Measurements from ENCODE around the gene ZNF358. TPM values are rescaled to one million over a fixed set of nuclear protein-coding genes. Genes with fewer than 3 reads are reported as not detected.

The ZNF358 gene
- total and polyA plus RNA-seq, 10 of the 15 experiments (the other 5 are each of a cell fraction or from before 2014, with no cell fraction given) = 0.09 to 6.3 (median 1.9) TPM; not detected in 1

GRCh38 chr19:7522923-7523667 lies 7.2 kb downstream of the ZNF358 start (continued):
- TF ChIP-seq MEF2A (IDR thresholded peaks at IDR 0.05; ENCODE audit: insufficient read depth, low read depth, low read length) = no peak

GRCh38 chr19:7524523-7524922 lies 8.6 kb downstream of the ZNF358 start:
- RAD21 ChIA-PET (ENCODE audit: unreplicated experiment) = no interaction called here
- H2AFZ ChIP-seq (ENCODE audit: control insufficient read depth, low read depth, low read length) = no peak overlapping the region
- ATAC-seq (no peak), FAIRE-seq (no peak), DNase-seq (ENCODE audit: low read depth, low spot score) (no peak)
- H3K4me2 ChIP-seq (ENCODE audit: control insufficient read depth, insufficient read depth) = no peak overlapping the region
- no peaks in the 10 kb centered on the region for H3K27me3 ChIP-seq (replicated peaks in 1 of 2; ENCODE audit: control insufficient read depth in 2 of 2, insufficient read depth in 2 of 2, low read length in 1 of 2)
- WGBS (ENCODE audit: insufficient coverage, insufficient replicate concordance, low lambda C conversion rate, missing lambda C conversion rate) = 70% methylated on average over 5 of the region's 5 CpGs
- no peaks in the 10 kb centered on the region for H3K79me2 ChIP-seq (ENCODE audit: control insufficient read depth, insufficient read depth, low read length)
- POLR2A ChIA-PET = no interaction called here
- SMC1A ChIA-PET (ENCODE audit: uncharacterized antibody, unreplicated experiment) = no interaction called here
- no peak overlapping the region for H3K9ac ChIP-seq (ENCODE audit: control insufficient read depth, insufficient read depth, low read length)
- TF ChIP-seq CTCF (IDR thresholded peaks at IDR 0.05 in 2 of 3, conservative IDR thresholded peaks at IDR 0.05 in 1 of 3; ENCODE audit: control insufficient read depth in 2 of 3, extremely low read depth in 1 of 3, insufficient read depth in 1 of 3, low read depth in 3 of 3, low read length in 3 of 3) = no peak
- TF ChIP-seq HDAC2 (IDR thresholded peaks at IDR 0.05) = no peak
- TF ChIP-seq IKZF1 (conservative IDR thresholded peaks at IDR 0.05) = no peak
- TF ChIP-seq CREM (IDR thresholded peaks at IDR 0.05; ENCODE audit: low read depth) = no peak
- no peak for TF ChIP-seq RAD51 (IDR thresholded peaks at IDR 0.05)
- TF ChIP-seq NFXL1 (IDR thresholded peaks at IDR 0.05; ENCODE audit: borderline replicate concordance) = no peak
- TF ChIP-seq TARDBP (IDR thresholded peaks at IDR 0.05; ENCODE audit: borderline replicate concordance) = no peak
- no peak for TF ChIP-seq PKNOX1 (IDR thresholded peaks at IDR 0.05)
- no peak for TF ChIP-seq RAD21 (IDR thresholded peaks at IDR 0.05; ENCODE audit: insufficient read depth, low read depth, low read length)
- no peak for TF ChIP-seq POLR2A (IDR thresholded peaks at IDR 0.05; ENCODE audit: low read depth, low read length)
- TF ChIP-seq CEBPB (IDR thresholded peaks at IDR 0.05; ENCODE audit: borderline replicate concordance in 1 of 2, low read depth in 2 of 2, low read length in 2 of 2) = no peak
- no peak for TF ChIP-seq SREBF2 (IDR thresholded peaks at IDR 0.05; ENCODE audit: low read length)
- no peak for TF ChIP-seq JUNB (IDR thresholded peaks at IDR 0.05)
- no peak for TF ChIP-seq NKRF (conservative IDR thresholded peaks at IDR 0.05)
- no peak for TF ChIP-seq BHLHE40 (IDR thresholded peaks at IDR 0.05; ENCODE audit: borderline replicate concordance in 1 of 2, low read depth in 2 of 2, low read length in 1 of 2)
- no peak for TF ChIP-seq POLR2AphosphoS2 (IDR thresholded peaks at IDR 0.05; ENCODE audit: low read depth, low read length)
- no peak overlapping the region for H3K4me3 ChIP-seq
- H3K27ac ChIP-seq (ENCODE audit: control insufficient read depth, insufficient read depth) = no peak overlapping the region
- no peaks in the 10 kb centered on the region for H4K20me1 ChIP-seq (ENCODE audit: control insufficient read depth, insufficient read depth)
- peaks cover 4% of the 10 kb centered on the region; the same call in 1 of the 2 replicates for H3K4me1 ChIP-seq (ENCODE audit: control insufficient read depth, insufficient read depth, low read length)
- CTCF ChIA-PET = no interaction called here
- no TSS peak for BruUV-seq (replicated peaks)
- in situ Hi-C loops (cut with MboI) = no loop called here
- intact Hi-C loops (cut with micrococcal nuclease; ENCODE audit: unreplicated experiment) = no loop called here
- no peaks in the 10 kb centered on the region; a peak in 1 of 4 replicates for H3K36me3 ChIP-seq (ENCODE audit: control insufficient read depth in 2 of 2, insufficient read depth in 2 of 2, low read length in 1 of 2)
- H3K9me3 ChIP-seq (replicated peaks; ENCODE audit: control insufficient read depth, insufficient read depth, low read length) = no peaks in the 10 kb centered on the region

Data from GM12878 (cell line).